ENCODE measurements around the gene TOPBP1. TPM values are rescaled to one million over a fixed set of nuclear protein-coding genes. Genes with fewer than 3 reads are reported as not detected.
A peak's percentile ranks its signal among the peaks of the same experiment; 100 is the strongest.

The TOPBP1 gene
- total and polyA plus RNA-seq, 9 of the 15 experiments (the other 6 are each of a cell fraction or from before 2014, with no cell fraction given): 16.6 to 77.6 (median 58.2) TPM

- peak; percentile 54 for TF ChIP-seq ATF3 (IDR thresholded peaks at IDR 0.05)
- no peak for TF ChIP-seq ATF3 (CRISPR knock-in tag; conservative IDR thresholded peaks at IDR 0.05)
- TF ChIP-seq E2F1 (CRISPR knock-in tag; IDR thresholded peaks at IDR 0.05): peak; percentile 36; the same call in 1 of the 2 replicates
- TF ChIP-seq MAX (CRISPR knock-in tag; IDR thresholded peaks at IDR 0.05): 0 out of 2 replicates have a peak, but pooled peaks have one; percentile 19
- peak; percentile 45; the same call in 1 of the 2 replicates for TF ChIP-seq SIN3B (IDR thresholded peaks at IDR 0.05; ENCODE audit: low read depth)
- peak; percentile 61 for TF ChIP-seq ZBTB12 (CRISPR knock-in tag; IDR thresholded peaks at IDR 0.05)
- TF ChIP-seq MBD2 (IDR thresholded peaks at IDR 0.05; ENCODE audit: borderline replicate concordance, low read depth): 0 out of 2 replicates have a peak, but pooled peaks have one; percentile 16
- TF ChIP-seq BCL6 (CRISPR knock-in tag; IDR thresholded peaks at IDR 0.05): no peak
- 0 out of 2 replicates have a peak, but pooled peaks have one; percentile 46 for TF ChIP-seq FOXM1 (IDR thresholded peaks at IDR 0.05; ENCODE audit: low read depth)
- no peak for TF ChIP-seq FOXM1 (CRISPR knock-in tag; IDR thresholded peaks at IDR 0.05; ENCODE audit: low read depth)
- peak; percentile 95 for TF ChIP-seq GABPA (tag; conservative IDR thresholded peaks at IDR 0.05; ENCODE audit: low read depth)
- no peak for TF ChIP-seq ZNF57 (CRISPR knock-in tag; IDR thresholded peaks at IDR 0.05)
- no peak for TF ChIP-seq ZNF764 (CRISPR knock-in tag; IDR thresholded peaks at IDR 0.05; ENCODE audit: low read depth)
- 0 out of 2 replicates have a peak, but pooled peaks have one; percentile 45 for TF ChIP-seq SRSF3 (IDR thresholded peaks at IDR 0.05; ENCODE audit: insufficient read depth, low read length)
- no peak for TF ChIP-seq THRA (IDR thresholded peaks at IDR 0.05)
- 0 out of 2 replicates have a peak, but pooled peaks have one; percentile 62 for TF ChIP-seq ETV1 (tag; conservative IDR thresholded peaks at IDR 0.05; ENCODE audit: low read depth)
- TF ChIP-seq ELF1 (tag; IDR thresholded peaks at IDR 0.05): peak; percentile 91
- TF ChIP-seq L3MBTL2 (IDR thresholded peaks at IDR 0.05): 0 out of 2 replicates have a peak, but pooled peaks have one; percentile 16
- peak; percentile 50 for TF ChIP-seq RBBP5 (IDR thresholded peaks at IDR 0.05; ENCODE audit: borderline replicate concordance, insufficient read depth, low read length, poor library complexity, severe bottlenecking)
- TF ChIP-seq ELF2 (CRISPR knock-in tag; IDR thresholded peaks at IDR 0.05): peak; percentile 89
- TF ChIP-seq ATF4 (CRISPR knock-in tag; IDR thresholded peaks at IDR 0.05): no peak
- peak; percentile 78 for TF ChIP-seq SUPT5H (IDR thresholded peaks at IDR 0.05)
Observed at GRCh38 chr3:133661454-133662277, at the start of gene TOPBP1 (continued).
